Nephron (organoid): ENCODE results near the gene RPL36.
"Not testable (repeated sequence)": the region's sequence is repeated elsewhere in the genome, so short reads cannot be mapped to it uniquely, and the experiment has no call there.

Experiments used
- H3K27ac Mint-ChIP-seq, 3 experiments: 2 replicates each; pipeline ENCODE4 v1.8.0; 2020; ENCODE audit warnings: mixed read lengths in 3 of 3, mild to moderate bottlenecking in 2 of 3, moderate library complexity in 1 of 3
- H3K27me3 Mint-ChIP-seq: 2 replicates; pipeline ENCODE4 v1.8.0; 2021; ENCODE audit warnings: low read depth, mild to moderate bottlenecking, moderate library complexity, mixed read lengths
- H3K36me3 Mint-ChIP-seq: 2 replicates; pipeline ENCODE4 v1.8.0; 2020; ENCODE audit warnings: low read depth, mixed read lengths
- H3K4me1 Mint-ChIP-seq: 2 replicates; pipeline ENCODE4 v1.8.0; 2020; ENCODE audit warnings: mixed read lengths
- H3K4me3 Mint-ChIP-seq, 3 experiments: 2 replicates each; pipeline ENCODE4 v1.8.0; 2020; ENCODE audit warnings: mild to moderate bottlenecking in 3 of 3, mixed read lengths in 3 of 3, moderate library complexity in 2 of 3
- H3K9me3 Mint-ChIP-seq: 2 replicates; pipeline ENCODE4 v1.8.0; 2020; ENCODE audit warnings: mixed read lengths
- CTCF ChIP-seq, 3 experiments: fragments of 200-600 bp; sonication (generic); IDR thresholded peaks; one replicate each; pipeline ENCODE4 v1.5.0; 2021; ENCODE audit warnings: antibody characterized with exemption in 3 of 3; ENCODE audit not compliant: unreplicated experiment in 3 of 3

Gene RPL36

DNA sequence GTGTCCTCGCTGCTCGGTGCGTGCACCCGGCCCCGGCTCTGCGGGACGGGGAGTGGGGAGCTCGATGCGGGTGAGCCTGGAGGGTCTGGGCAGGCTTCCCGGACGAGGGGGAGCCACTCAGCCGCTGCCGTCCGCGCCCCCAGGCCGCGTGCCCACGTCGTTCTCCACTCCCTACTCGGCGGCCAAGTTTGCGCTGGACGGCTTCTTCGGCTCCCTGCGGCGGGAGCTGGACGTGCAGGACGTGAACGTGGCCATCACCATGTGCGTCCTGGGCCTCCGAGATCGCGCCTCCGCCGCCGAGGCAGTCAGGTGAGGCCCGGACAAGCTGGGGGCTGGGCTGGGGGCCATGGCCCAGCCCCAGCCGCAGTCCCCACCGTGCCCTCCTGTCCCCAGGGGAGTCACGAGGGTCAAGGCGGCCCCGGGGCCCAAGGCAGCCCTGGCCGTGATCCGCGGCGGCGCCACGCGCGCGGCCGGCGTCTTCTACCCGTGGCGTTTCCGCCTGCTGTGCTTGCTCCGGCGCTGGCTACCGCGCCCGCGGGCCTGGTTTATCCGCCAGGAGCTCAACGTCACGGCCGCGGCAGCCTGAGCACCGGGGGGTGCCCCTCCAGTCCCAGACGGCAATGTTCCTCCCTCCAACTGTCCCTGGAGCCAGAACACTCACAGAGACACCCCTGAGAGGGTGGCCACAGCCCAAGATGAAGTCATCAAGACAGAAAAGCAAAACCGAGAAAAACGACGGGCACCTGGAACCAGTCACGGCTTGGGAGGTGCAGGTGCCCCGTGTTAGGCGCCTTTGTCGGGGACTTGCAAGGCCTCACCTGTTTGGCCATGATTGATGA is 2.5 kb upstream of the RPL36 start:
- no peak overlapping the region for H3K27ac Mint-ChIP-seq
- peak overlapping the region; percentile 83 to 89 (median 86) for H3K4me3 Mint-ChIP-seq
- TF ChIP-seq CTCF (IDR thresholded peaks at IDR 0.05; ENCODE audit: unreplicated experiment in 3 of 3) = no peak
- peaks cover 8% of the 10 kb centered on the region for H3K4me1 Mint-ChIP-seq
- peaks cover 8% of the 10 kb centered on the region for H3K27me3 Mint-ChIP-seq
- H3K9me3 Mint-ChIP-seq = no peaks in the 10 kb centered on the region
- peaks cover 6% of the 10 kb centered on the region for H3K36me3 Mint-ChIP-seq

DNA sequence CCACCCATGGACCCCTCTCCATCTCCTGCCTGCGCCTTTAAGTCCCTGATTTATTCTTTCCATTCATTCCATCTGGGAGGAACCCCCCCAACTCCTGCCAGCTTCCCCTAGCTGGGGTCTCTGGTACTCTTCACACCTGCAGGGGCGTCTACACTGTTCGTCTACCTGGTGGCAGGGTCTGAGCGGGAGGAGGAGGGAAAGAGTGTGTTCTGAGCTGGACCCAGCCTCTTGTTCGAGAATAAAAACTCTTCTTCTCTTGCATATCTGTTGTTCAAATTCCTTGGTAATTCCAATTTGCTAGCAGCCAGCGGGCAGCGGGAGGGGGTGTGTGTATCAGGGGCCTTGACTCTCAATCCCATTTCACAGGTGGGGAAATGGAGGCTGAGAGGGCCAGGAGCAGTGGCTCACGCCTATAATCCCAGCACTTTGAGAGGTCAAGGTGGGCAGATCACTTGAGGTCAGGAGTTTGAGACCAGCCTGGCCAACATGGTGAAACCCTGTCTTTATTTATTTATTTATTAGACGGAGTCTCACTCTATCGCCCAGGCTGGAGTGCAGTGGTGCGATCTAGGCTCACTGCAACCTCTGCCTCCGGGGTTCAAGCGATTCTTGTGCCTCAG is 1.7 kb upstream of the RPL36 start:
- H3K4me3 Mint-ChIP-seq = peak overlapping the region; percentile 59 to 73 (median 68)
- H3K4me1 Mint-ChIP-seq = peaks cover 11% of the 10 kb centered on the region
- H3K27me3 Mint-ChIP-seq, H3K36me3 Mint-ChIP-seq, H3K9me3 Mint-ChIP-seq, H3K27ac Mint-ChIP-seq: not testable (repeated sequence)

DNA sequence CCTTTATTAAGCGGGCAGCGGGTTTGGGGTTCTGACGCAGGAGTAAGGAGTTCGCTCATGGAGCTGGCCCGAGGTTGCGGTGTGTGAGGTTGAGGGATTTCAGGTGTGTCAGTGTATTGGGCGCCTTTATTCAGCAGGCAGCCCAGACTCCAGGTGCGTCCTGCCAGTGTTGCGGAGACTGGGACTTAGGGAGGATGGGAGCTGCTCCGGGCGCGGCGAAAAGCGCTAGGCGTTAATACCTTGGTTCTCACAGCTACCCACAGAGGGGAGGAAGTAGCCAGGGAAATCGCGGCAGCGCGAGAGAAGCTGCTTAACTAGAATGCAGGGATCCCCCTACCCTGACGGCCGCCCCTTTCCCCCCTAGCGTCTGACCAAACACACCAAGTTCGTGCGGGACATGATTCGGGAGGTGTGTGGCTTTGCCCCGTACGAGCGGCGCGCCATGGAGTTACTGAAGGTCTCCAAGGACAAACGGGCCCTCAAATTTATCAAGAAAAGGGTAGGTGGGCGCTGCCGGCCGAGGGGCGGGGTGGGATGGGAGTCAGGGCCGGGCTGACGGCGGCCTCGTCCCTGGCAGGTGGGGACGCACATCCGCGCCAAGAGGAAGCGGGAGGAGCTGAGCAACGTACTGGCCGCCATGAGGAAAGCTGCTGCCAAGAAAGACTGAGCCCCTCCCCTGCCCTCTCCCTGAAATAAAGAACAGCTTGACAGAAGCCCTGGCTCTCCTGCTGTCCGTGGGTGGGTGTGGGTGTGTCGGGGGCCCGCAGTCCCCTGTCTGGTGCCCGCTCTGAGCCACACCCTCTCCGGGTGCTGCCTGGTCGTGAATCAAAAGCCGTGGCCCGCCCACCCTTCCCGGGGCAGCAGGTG is 1.1 kb downstream of the RPL36 start:
- H3K9me3 Mint-ChIP-seq = no peaks in the 10 kb centered on the region
- peaks cover 8% of the 10 kb centered on the region for H3K27me3 Mint-ChIP-seq
- TF ChIP-seq CTCF (IDR thresholded peaks at IDR 0.05; ENCODE audit: unreplicated experiment in 3 of 3) = no peak
- peak overlapping the region; percentile 95 to 98 (median 97) for H3K27ac Mint-ChIP-seq
- peaks cover 16% of the 10 kb centered on the region for H3K4me1 Mint-ChIP-seq
- peaks cover 11% of the 10 kb centered on the region for H3K36me3 Mint-ChIP-seq
- peak overlapping the region; percentile 99 for H3K4me3 Mint-ChIP-seq

- TF ChIP-seq CTCF (IDR thresholded peaks at IDR 0.05; ENCODE audit: unreplicated experiment in 3 of 3) = no peak
- H3K9me3 Mint-ChIP-seq = no peaks in the 10 kb centered on the region
- peak overlapping the region in 2 of 3 experiments; percentile 38 to 60 for H3K27ac Mint-ChIP-seq
- peaks cover 12% of the 10 kb centered on the region for H3K36me3 Mint-ChIP-seq
- H3K4me3 Mint-ChIP-seq = peak overlapping the region; percentile 99
- H3K27me3 Mint-ChIP-seq = peaks cover 8% of the 10 kb centered on the region
- H3K4me1 Mint-ChIP-seq = peaks cover 16% of the 10 kb centered on the region
Measured at GRCh38 chr19:5691822-5692722, 2.0 kb downstream of the RPL36 start.

DNA sequence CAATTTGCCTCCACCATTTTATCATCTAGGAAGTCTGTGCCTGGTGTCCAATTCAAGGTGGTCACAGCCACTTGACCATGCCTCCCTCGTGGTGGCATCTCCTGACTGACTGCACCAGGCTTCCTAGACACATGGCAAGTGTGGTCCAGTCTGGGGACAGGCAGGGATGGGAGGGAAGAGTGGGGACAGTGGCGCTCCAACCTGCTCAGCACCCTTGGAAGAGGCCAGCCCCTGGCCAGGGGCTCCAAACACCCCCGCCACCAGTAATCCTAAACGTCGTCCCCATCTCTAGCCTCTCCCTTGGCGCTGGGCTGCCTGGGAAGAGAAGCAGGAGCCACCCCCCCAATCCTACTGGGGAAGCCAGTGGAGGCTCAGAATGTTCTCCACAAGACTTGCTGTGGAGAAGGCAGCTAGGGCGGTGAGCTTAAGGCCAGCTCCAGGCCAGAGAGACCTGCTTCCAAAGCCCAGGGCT is 2.7 kb downstream of the RPL36 start:
- peaks cover 14% of the 10 kb centered on the region for H3K36me3 Mint-ChIP-seq
- H3K9me3 Mint-ChIP-seq = no peaks in the 10 kb centered on the region
- H3K4me1 Mint-ChIP-seq = peaks cover 16% of the 10 kb centered on the region
- no peak for TF ChIP-seq CTCF (IDR thresholded peaks at IDR 0.05; ENCODE audit: unreplicated experiment in 3 of 3)
- H3K27ac Mint-ChIP-seq = peak overlapping the region in 2 of 3 experiments; percentile 35 to 60
- peak overlapping the region; percentile 99 for H3K4me3 Mint-ChIP-seq
- peaks cover 8% of the 10 kb centered on the region for H3K27me3 Mint-ChIP-seq
